SK-N-SH (cell line): ENCODE results near the gene CASKIN1. TPM values are rescaled to one million over a fixed set of nuclear protein-coding genes. Genes with fewer than 3 reads are reported as not detected.
"Not testable (repeated sequence)": the region's sequence is repeated elsewhere in the genome, so short reads cannot be mapped to it uniquely, and the experiment has no call there.

Experiments used
- CTCF ChIA-PET: fragments of 300-600, 350-600 bp; formaldehyde crosslinking; extraction: SDS; loops from one replicate; lab custom pipeline; 2021; lab: Yijun Ruan, JAX
- POLR2A ChIA-PET: fragments of 350-600 bp; sonication (Branson Sonifier 250); formaldehyde crosslinking; extraction: SDS; loops from one replicate; lab custom pipeline; 2020; ENCODE audit warnings: antibody characterized with exemption, inconsistent platforms; lab: Yijun Ruan, JAX
- DNase-seq: peaks from one replicate; pipeline ENCODE4 v3.0.0; 2012
- H2AFZ ChIP-seq: fragments of 200-600 bp; sonication (generic); 2 replicates; pipeline ENCODE4 v1.8.1; 2016; ENCODE audit warnings: antibody characterized with exemption, mild to moderate bottlenecking, low read depth
- H3F3A ChIP-seq: fragments of 200-600 bp; sonication (generic); replicated peaks from 2 replicates; pipeline ENCODE3; 2016; ENCODE audit warnings: antibody characterized with exemption, mild to moderate bottlenecking; ENCODE audit not compliant: insufficient read depth
- H3K27ac ChIP-seq, 2 experiments: fragments of 200-500 bp in 1 of 2; fragments of 200-600 bp in 1 of 2; sonication (Bioruptor generic) in 1 of 2; sonication (generic), shearing (Covaris generic) in 1 of 2; 2 replicates each; pipeline versions ENCODE4 v1.5.1 to v1.6.1; 2014 to 2016; ENCODE audit warnings: low read depth in 2 of 2, inconsistent platforms in 1 of 2, low read length in 1 of 2, mild to moderate bottlenecking in 1 of 2, mixed read lengths in 1 of 2
- H3K27me3 ChIP-seq: fragments of 200-600 bp; sonication (generic), shearing (Covaris generic); 2 replicates; pipeline ENCODE4 v1.6.1; 2016; ENCODE audit warnings: mixed run types; ENCODE audit not compliant: insufficient read depth
- H3K36me3 ChIP-seq, 2 experiments: fragments of 200-500 bp in 1 of 2; fragments of 200-600 bp in 1 of 2; sonication (Bioruptor generic) in 1 of 2; sonication (generic) in 1 of 2; replicated peaks in 1 of 2; 2 replicates each; pipeline versions ENCODE3 to v1.5.1; 2014 to 2016; ENCODE audit warnings: low read length in 1 of 2, mild to moderate bottlenecking in 1 of 2; ENCODE audit not compliant: insufficient read depth in 2 of 2, control insufficient read depth in 1 of 2
- H3K4me1 ChIP-seq, 2 experiments: fragments of 200-500 bp in 1 of 2; fragments of 200-600 bp in 1 of 2; sonication (Bioruptor generic) in 1 of 2; sonication (generic), shearing (Covaris generic) in 1 of 2; 2 replicates each; pipeline versions ENCODE4 v1.5.1 to v1.6.1; 2014 to 2016; ENCODE audit warnings: low read depth in 1 of 2, low read length in 1 of 2, mixed run types in 1 of 2; ENCODE audit not compliant: insufficient read depth in 2 of 2, control insufficient read depth in 1 of 2
- H3K4me2 ChIP-seq: fragments of 200-600 bp; sonication (generic), shearing (Covaris generic); 2 replicates; pipeline ENCODE4 v1.6.1; 2017; ENCODE audit warnings: mixed run types
- H3K4me3 ChIP-seq, 2 experiments: fragments of 200-500 bp in 1 of 2; fragments of 200-600 bp in 1 of 2; sonication (Bioruptor generic) in 1 of 2; sonication (generic), shearing (Covaris generic) in 1 of 2; 2 replicates each; pipeline versions ENCODE4 v1.5.1 to v1.8.1; 2014 to 2016; ENCODE audit warnings: low read depth in 2 of 2, inconsistent platforms in 1 of 2, low read length in 1 of 2, mild to moderate bottlenecking in 1 of 2, mixed read lengths in 1 of 2, moderate library complexity in 1 of 2
- H3K79me2 ChIP-seq: fragments of 200-600 bp; sonication (generic); 2 replicates; pipeline ENCODE4 v1.8.1; 2017; ENCODE audit warnings: mild to moderate bottlenecking; ENCODE audit not compliant: insufficient read depth
- H3K9ac ChIP-seq: fragments of 200-600 bp; sonication (generic); 2 replicates; pipeline ENCODE4 v1.6.1; 2017; ENCODE audit warnings: mixed run types
- H3K9me2 ChIP-seq: fragments of 200-600 bp; sonication (generic); 2 replicates; pipeline ENCODE4 v1.6.1; 2017; ENCODE audit warnings: mixed run types
- H3K9me3 ChIP-seq: fragments of 200-600 bp; sonication (generic); 2 replicates; pipeline ENCODE4 v1.6.1; 2017; ENCODE audit warnings: mixed run types, mild to moderate bottlenecking, moderate library complexity
- H4K20me1 ChIP-seq: fragments of 200-600 bp; sonication (generic); 2 replicates; pipeline ENCODE4 v1.6.1; 2017; ENCODE audit warnings: mild to moderate bottlenecking, mixed run types; ENCODE audit not compliant: insufficient read depth
- CHD2 ChIP-seq: fragments of 150-350 bp; IDR thresholded peaks from 2 replicates; pipeline ENCODE4 v1.6.1; 2018; ENCODE audit warnings: low read length; ENCODE audit not compliant: partially characterized antibody
- EZH2phosphoT487 ChIP-seq: fragments of 200-600 bp; sonication (generic); IDR thresholded peaks from 2 replicates; pipeline ENCODE4 v1.6.1; 2017; ENCODE audit warnings: low read depth, mixed run types, mild to moderate bottlenecking, antibody characterized with exemption, moderate library complexity, borderline replicate concordance
- FOSL2 ChIP-seq: IDR thresholded peaks from 2 replicates; pipeline ENCODE4 v1.4.0; 2012; ENCODE audit warnings: low read depth, mild to moderate bottlenecking, moderate library complexity, borderline replicate concordance
- JUND ChIP-seq: IDR thresholded peaks from 2 replicates; pipeline ENCODE4 v1.4.0; 2012
- NFIC ChIP-seq: IDR thresholded peaks from 2 replicates; pipeline ENCODE4 v1.4.0; 2012; ENCODE audit warnings: borderline replicate concordance
- RAD21 ChIP-seq: IDR thresholded peaks from 2 replicates; pipeline ENCODE4 v1.6.1; 2012; ENCODE audit warnings: mild to moderate bottlenecking, low read length
- RCOR1 ChIP-seq: fragments of 150-350 bp; IDR thresholded peaks from 2 replicates; pipeline ENCODE4 v1.6.1; 2017; ENCODE audit warnings: antibody characterized with exemption, low read length
- RFX5 ChIP-seq: IDR thresholded peaks from 2 replicates; pipeline ENCODE4 v1.6.1; 2012; ENCODE audit warnings: mild to moderate bottlenecking, improper control_type of control experiment, low read length
- TAF1 ChIP-seq: IDR thresholded peaks from 2 replicates; pipeline ENCODE4 v1.6.1; 2012; ENCODE audit warnings: low read depth, mild to moderate bottlenecking, low read length, moderate library complexity, borderline replicate concordance
- TEAD4 ChIP-seq: IDR thresholded peaks from 2 replicates; pipeline ENCODE4 v1.4.0; 2012; ENCODE audit warnings: mild to moderate bottlenecking, borderline replicate concordance; ENCODE audit not compliant: insufficient read depth
- USF2 ChIP-seq: fragments of 150-350 bp; IDR thresholded peaks from 2 replicates; pipeline ENCODE4 v1.6.1; 2017; ENCODE audit warnings: antibody characterized with exemption, low read length, low read depth, borderline replicate concordance
- WGBS: methylation state at CpG from one replicate; pipeline ENCODE4 v1.1.6; 2017; ENCODE audit warnings: low lambda C conversion rate; 5-methylcytosine and 5-hydroxymethylcytosine counted together
- polyA plus RNA-seq, 3 experiments: library from polyadenylated mRNA; depleted of rRNA; stranded (reverse); fragments of >200 nt; gene quantifications; 2 replicates each; pipeline ENCODE4 v1.2.3, GENCODE V29; 2012
- TF ChIP-seq, protein P1 (sequence below): fragments of 200-600 bp; sonication (generic); IDR thresholded peaks from 2 replicates; pipeline ENCODE4 v1.6.1; 2017; ENCODE audit warnings: antibody characterized with exemption, mild to moderate bottlenecking, moderate library complexity
- TF ChIP-seq, protein P2 (sequence below): IDR thresholded peaks from 2 replicates; pipeline ENCODE4 v1.4.0; 2012; ENCODE audit warnings: low read depth
- TF ChIP-seq, protein P3 (sequence below): fragments of 150-350 bp; IDR thresholded peaks from 2 replicates; pipeline ENCODE4 v1.6.1; 2016; ENCODE audit warnings: mild to moderate bottlenecking, low read depth, low read length
- TF ChIP-seq, protein P4 (sequence below): IDR thresholded peaks from 2 replicates; pipeline ENCODE4; 2012

The CASKIN1 gene
- polyA plus RNA-seq, 1 of the 3 experiments (the other 2 are of a cell fraction): 1.7 TPM

DNA sequence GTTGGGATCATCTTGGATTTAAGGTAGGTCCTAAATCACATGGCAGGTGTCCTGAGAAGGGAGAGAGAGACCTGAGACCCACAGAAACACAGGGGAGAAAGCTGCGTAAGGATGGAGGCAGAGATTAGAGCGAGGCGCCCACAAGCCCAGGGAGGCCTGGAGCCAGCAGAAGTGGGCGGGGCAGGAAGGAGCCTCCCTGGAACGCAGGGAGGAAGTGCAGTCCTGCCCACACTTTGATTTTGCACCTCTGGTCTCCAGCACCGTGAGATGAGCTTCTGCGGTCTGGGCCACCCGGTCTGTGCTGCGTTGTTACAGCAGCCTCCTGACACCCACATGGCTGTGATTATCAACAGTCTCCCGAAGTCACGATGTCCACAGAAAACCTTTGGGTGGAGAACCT lies 46.2 kb upstream of the CASKIN1 start (continued):
- TF ChIP-seq, protein P1, sequence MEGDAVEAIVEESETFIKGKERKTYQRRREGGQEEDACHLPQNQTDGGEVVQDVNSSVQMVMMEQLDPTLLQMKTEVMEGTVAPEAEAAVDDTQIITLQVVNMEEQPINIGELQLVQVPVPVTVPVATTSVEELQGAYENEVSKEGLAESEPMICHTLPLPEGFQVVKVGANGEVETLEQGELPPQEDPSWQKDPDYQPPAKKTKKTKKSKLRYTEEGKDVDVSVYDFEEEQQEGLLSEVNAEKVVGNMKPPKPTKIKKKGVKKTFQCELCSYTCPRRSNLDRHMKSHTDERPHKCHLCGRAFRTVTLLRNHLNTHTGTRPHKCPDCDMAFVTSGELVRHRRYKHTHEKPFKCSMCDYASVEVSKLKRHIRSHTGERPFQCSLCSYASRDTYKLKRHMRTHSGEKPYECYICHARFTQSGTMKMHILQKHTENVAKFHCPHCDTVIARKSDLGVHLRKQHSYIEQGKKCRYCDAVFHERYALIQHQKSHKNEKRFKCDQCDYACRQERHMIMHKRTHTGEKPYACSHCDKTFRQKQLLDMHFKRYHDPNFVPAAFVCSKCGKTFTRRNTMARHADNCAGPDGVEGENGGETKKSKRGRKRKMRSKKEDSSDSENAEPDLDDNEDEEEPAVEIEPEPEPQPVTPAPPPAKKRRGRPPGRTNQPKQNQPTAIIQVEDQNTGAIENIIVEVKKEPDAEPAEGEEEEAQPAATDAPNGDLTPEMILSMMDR: no peak
- TF ChIP-seq TEAD4: no peak
- no peak for TF ChIP-seq NFIC
- TF ChIP-seq FOSL2: no peak

DNA sequence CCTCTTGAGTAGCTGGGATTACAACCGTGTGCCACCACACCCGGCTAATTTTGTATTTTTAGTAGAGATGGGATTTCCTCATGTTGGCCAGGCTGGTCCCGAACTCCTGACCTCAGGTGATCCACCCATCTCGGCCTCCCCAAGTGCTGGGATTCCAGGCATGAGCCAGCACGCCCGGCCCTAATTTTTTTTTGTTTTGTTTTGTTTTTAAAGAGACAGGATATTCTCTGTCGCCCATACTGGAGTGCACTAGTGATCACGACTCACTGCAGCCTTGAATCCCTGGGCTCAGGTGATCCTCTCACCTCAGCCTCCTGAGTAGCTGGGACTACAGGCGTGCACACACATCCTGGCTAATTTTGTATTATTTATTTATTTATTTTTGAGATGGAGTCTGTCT lies 43.9 kb upstream of the CASKIN1 start:
- ChIA-PET CTCF (interaction anchor here (2.4 kb wide), 1 partner anchor 11 kb away, joined by 8 read pairs; the partner anchor contains the start of gene ECI1), POLR2A (interaction anchor here (1.3 kb wide), 1 partner anchor 11 kb away, joined by 3 read pairs; the partner anchor contains the start of gene ECI1)
- H4K20me1 ChIP-seq, H2AFZ ChIP-seq, H3K9ac ChIP-seq, H3K79me2 ChIP-seq, H3K9me2 ChIP-seq, H3K9me3 ChIP-seq, H3K4me1 ChIP-seq, H3K27me3 ChIP-seq, DNase-seq, H3K27ac ChIP-seq, H3K4me2 ChIP-seq, H3K4me3 ChIP-seq, H3F3A ChIP-seq: not testable (repeated sequence)
- peaks cover 8 to 31% of the 10 kb centered on the region in 2 experiments for H3K36me3 ChIP-seq
- 85% methylated on average over 9 of the region's 9 CpGs for WGBS

DNA sequence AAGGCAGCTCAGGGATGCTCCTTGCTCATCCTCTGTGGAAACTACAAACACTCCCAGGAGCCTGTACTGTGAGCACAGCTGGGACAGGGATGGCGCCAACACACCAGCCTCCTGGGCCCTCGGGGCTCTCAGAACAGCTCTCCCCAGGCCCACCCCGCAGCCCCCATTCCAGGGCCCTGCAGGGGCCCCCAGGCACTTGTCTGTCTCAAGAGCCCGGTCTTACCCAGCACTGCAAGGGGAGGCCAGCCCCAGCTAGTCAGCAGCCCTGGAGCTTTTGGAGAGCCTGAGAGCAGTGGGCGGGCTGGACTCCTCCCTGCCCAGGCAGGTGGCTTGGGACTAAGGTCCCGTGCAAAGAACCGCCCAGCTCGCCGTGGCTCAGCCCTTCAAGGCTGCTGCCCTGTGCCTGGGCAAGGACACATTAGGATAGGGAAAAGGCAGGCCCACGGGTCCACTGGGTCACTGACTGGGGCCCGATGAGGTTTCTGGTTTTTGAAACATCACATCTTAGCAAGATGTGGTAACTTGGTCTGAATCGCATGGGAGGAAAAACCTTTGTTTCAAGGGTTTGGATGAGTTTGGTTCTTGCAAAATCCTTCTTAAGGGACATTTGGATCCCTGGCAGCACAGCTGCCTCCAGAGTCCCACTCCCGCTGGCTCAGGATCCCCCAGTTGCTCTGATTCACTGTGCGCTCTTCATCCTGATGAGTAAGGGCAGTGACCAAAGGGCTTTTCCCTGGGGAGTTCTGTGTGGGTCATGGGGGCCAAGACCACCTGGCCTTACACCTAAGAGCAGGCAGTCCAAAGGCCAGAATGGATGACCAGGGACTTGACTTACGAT lies 42.7 kb upstream of the CASKIN1 start:
- H3K36me3 ChIP-seq: peaks cover 8 to 32% of the 10 kb centered on the region in 2 experiments
- CTCF ChIA-PET: interaction anchor here (0.9 to 1.2 kb wide), 2 partner anchors 13 to 236 kb away, joined by 5 read pairs; partner anchors contain the start of gene ECI1
- H3K27me3 ChIP-seq: no peaks in the 10 kb centered on the region
- no peak overlapping the region for H2AFZ ChIP-seq
- no peak overlapping the region for H3K4me2 ChIP-seq
- H3F3A ChIP-seq: peaks cover 10% of the 10 kb centered on the region
- no peaks in the 10 kb centered on the region for H3K9me2 ChIP-seq
- H3K9me3 ChIP-seq: no peaks in the 10 kb centered on the region
- peaks cover 0 to 3% of the 10 kb centered on the region in 2 experiments; a peak in 1 of 4 replicates for H3K4me1 ChIP-seq
- no peak overlapping the region for H3K9ac ChIP-seq
- WGBS: 89% methylated on average over 7 of the region's 15 CpGs
- peak; percentile 37 for DNase-seq
- H3K27ac ChIP-seq: no peak overlapping the region
- H3K4me3 ChIP-seq: no peak overlapping the region
- POLR2A ChIA-PET: interaction anchor here (1.0 to 1.9 kb wide), 2 partner anchors 8 to 12 kb away, joined by 3 to 5 read pairs; partner anchors contain the start of gene ECI1
- H4K20me1 ChIP-seq: no peaks in the 10 kb centered on the region
- H3K79me2 ChIP-seq: no peaks in the 10 kb centered on the region
- TF ChIP-seq CHD2 (no peak), TAF1 (no peak), TEAD4 (no peak), JUND (peak; percentile 7; the same call in 1 of the 2 replicates), RFX5 (no peak), EZH2phosphoT487 (no peak), RCOR1 (no peak), USF2 (no peak), RAD21 (no peak)
- TF ChIP-seq, protein P2, sequence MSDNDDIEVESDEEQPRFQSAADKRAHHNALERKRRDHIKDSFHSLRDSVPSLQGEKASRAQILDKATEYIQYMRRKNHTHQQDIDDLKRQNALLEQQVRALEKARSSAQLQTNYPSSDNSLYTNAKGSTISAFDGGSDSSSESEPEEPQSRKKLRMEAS: no peak
- TF ChIP-seq, protein P3, sequence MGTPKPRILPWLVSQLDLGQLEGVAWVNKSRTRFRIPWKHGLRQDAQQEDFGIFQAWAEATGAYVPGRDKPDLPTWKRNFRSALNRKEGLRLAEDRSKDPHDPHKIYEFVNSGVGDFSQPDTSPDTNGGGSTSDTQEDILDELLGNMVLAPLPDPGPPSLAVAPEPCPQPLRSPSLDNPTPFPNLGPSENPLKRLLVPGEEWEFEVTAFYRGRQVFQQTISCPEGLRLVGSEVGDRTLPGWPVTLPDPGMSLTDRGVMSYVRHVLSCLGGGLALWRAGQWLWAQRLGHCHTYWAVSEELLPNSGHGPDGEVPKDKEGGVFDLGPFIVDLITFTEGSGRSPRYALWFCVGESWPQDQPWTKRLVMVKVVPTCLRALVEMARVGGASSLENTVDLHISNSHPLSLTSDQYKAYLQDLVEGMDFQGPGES: no peak
- TF ChIP-seq, protein P4, sequence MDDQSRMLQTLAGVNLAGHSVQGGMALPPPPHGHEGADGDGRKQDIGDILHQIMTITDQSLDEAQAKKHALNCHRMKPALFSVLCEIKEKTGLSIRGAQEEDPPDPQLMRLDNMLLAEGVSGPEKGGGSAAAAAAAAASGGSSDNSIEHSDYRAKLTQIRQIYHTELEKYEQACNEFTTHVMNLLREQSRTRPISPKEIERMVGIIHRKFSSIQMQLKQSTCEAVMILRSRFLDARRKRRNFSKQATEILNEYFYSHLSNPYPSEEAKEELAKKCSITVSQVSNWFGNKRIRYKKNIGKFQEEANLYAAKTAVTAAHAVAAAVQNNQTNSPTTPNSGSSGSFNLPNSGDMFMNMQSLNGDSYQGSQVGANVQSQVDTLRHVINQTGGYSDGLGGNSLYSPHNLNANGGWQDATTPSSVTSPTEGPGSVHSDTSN: no peak
- TF ChIP-seq, protein P1: no peak
